ENCODE results near the gene SLC16A10. TPM values are rescaled to one million over a fixed set of nuclear protein-coding genes. Genes with fewer than 3 reads are reported as not detected.
"Not testable (repeated sequence)": the region's sequence is repeated elsewhere in the genome, so short reads cannot be mapped to it uniquely, and the experiment has no call there.

Gene SLC16A10
- polyA plus RNA-seq, 12 donors, result 1.9 to 10.8 (median 6.2) TPM; not detected in 1

GRCh38 chr6:111124406-111124805 is 37.1 kb downstream of the SLC16A10 start:
- DNase-seq, result no peak

DNA sequence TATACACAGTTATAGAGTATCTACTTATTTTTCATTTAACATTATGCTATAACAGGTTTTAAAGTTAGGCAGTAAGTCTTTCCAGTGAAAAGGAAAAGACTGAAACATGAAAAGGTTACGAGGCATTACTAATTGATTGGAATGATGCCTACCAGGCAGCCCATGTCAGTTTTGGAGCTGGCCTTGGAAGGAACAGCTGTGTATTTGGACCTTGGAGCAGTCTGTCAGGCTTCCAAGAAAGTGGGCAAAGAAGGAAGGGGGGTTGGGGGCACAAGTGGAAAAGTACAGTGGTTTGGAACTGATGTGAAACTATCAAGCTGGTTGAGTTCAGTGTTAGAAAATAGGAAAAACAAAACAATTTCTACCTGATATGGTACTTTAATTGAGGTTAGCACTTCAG is 41.7 kb downstream of the SLC16A10 start:
- peak; percentile 52 for DNase-seq

DNA sequence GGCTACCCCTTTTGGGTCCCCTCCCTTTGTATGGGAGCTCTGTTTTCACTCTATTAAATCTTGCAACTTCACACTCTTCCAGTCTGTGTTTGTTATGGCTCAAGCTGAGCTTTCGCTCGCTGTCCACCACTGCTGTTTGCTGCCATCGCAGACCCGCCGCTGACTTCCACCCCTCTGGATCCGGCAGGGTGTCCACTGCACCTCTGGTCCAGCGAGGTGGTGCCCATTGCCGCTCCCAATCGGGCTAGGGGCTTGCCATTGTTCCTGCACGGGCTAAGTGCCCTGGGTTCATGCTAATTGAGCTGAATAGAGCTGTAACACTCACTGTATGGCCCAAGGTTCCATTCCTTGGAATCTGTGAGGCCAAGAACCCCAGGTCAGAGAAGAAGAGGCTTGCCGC is 43.7 kb downstream of the SLC16A10 start:
- not testable (repeated sequence) for DNase-seq

DNA sequence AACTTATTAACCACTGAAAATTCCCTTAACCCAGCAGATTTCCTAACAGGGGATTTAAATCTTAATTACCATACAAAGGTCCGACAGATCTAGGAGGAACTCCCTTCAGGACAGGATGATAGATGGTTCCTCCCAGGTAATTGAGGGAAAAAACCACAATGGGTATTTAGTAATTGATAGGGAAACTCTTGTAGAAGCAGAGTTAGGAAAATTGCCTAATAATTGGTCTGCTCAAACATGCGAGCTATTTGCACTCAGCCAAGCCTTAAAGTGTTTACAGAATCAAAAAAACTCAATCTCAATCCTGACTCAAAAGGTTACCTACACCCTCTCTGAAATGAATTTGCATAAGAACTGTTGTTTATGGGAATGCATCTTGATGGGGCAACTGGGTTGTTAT is 45.4 kb downstream of the SLC16A10 start:
- DNase-seq, result not testable (repeated sequence)

- not testable (repeated sequence) for DNase-seq
Observed at GRCh38 chr6:111134236-111134869, 47.0 kb downstream of the SLC16A10 start.

GRCh38 chr6:111137489-111138093 is 50.3 kb downstream of the SLC16A10 start:
- DNase-seq, result not testable (repeated sequence)

GRCh38 chr6:111147440-111147839 is 60.1 kb downstream of the SLC16A10 start:
- DNase-seq, result no peak

- no peak for DNase-seq
Observed at GRCh38 chr6:111148110-111148509, 60.8 kb downstream of the SLC16A10 start.

- DNase-seq, result no peak
Observed at GRCh38 chr6:111150577-111150976, 63.3 kb downstream of the SLC16A10 start.

GRCh38 chr6:111154981-111155380 is 67.7 kb downstream of the SLC16A10 start:
- no peak for DNase-seq

- DNase-seq, result no peak
Observed at GRCh38 chr6:111157412-111157811, 70.1 kb downstream of the SLC16A10 start.

DNA sequence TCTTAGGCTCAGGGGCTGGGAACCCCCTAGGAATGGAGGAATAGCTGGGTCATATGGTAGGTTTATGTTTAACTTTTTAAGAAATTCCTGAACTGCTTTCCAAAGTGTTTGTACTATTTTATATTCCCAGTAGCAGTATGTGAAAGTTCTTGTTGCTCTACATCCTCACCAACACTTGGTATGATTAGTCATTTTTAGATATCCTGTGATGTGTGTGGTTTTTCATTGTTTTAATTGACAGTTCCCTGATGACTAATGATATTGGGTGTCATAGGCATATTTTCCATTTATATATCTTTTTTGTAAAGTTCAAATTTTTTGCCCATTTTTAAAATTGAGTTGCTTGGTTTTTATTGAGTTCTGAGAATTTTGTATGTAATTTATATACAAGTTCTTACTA is 72.3 kb downstream of the SLC16A10 start:
- no peak for DNase-seq

- no peak for DNase-seq
Observed at GRCh38 chr6:111161650-111162049, 74.3 kb downstream of the SLC16A10 start.

DNA sequence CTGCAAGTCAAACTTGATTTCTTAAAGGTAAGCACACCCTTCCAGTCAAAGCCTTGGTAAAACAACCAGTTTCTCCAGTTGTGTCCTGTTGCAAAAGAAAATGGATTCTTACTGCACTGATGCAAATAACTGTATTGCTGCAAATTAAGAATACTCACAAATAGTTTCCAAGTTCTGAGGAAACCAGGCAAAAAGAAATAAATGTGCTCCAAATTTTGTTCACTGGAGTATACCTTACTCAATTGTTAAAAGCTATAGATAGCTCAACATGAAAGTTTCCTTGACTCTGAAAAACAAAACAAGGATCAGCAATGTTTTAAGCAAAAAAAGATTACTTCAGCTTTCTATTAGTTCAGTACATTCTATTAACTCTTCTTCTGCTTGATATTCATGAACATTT is 75.2 kb downstream of the SLC16A10 start:
- no peak for DNase-seq

DNA sequence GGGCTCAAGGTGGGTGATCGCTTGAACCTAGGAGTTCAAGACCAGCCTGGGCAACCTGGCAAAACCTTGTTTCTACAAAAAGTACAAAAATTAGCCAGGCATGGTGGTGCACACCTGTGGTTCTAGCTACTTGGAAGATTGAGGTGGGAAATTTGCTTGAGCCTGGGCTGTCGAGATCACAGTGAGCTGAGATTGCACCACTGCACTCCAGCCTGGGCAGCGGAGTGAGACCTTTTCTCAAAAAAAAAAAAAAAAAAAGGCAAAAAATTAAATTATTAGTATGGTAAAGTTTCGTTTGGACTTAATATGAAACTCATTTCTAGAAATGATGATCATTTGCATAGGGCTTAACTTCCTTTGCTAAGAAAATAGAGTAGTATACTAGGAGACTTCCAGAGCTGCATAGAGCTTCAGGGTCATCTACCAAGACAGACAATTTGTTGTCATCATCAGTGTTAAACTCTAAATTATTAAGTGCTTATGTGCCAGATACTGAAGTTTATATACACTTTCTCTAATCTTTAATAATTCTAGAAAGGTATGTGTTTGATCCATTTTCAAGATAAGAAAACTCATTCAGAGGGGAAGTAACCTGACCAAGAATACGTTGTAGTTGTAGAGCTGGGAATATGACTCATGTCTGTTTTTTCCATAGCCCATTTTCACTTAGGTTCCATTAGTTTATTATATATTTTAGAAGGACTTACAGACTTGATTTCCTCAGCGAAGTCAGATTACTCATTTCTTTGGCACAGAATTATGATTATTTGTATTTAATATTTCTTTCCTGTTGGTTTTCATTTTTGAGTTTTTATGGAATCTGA is 84.5 kb downstream of the SLC16A10 start:
- DNase-seq, result no peak

DNA sequence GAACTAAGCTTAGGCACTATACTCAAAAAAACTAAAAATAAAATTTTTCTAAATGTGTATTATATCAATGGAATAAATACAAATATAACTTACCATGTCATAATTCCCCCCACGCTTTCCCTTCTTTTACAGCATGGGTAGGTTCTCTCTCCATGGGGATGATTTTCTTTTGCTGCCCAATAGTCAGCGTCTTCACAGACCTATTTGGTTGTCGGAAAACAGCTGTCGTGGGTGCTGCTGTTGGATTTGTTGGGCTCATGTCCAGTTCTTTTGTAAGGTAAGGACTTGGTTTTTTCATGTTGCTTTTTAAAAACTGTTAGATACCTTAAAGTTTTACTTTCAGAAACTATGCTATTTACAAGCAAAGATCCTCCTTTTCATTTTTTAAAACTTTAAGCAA is 85.3 kb downstream of the SLC16A10 start:
- no peak for DNase-seq

DNA sequence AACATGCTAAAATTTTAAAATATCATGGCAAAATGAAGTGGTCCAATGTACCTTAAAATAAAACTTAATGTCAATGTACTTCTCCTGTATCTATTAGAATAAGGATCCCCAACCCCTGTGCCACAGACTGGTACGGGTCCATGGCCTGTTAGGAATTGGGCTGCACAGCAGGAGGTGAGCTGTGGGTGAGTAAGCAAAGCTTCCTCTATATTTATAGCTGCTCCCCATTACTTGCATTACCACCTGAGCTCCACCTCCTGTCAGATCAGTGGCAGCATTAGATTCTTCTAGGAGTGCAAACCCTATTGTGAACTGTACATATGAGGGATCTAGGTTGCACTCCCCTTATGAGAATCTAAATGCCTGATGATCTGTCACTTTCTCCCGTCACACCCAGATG is 86.0 kb downstream of the SLC16A10 start:
- no peak for DNase-seq

DNA sequence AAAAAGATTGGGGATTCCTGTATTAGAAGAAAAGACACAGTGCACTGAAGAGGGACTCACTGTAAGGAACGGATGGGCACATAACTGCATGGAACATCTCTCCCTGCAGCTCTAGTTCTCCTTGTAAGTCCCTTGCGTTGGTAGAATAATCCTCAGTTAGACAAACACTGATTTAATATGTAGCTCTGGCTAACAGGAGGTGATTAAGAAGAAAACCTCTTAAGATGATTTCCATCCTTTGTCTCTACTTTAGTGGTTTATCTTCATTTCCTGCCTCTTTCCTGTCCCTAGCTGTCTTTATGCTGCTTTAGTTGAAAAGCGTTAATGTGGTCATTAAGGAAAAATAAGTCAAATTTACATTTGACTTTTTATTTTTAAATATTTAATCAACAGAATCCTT is 86.6 kb downstream of the SLC16A10 start:
- DNase-seq, result no peak

DNA sequence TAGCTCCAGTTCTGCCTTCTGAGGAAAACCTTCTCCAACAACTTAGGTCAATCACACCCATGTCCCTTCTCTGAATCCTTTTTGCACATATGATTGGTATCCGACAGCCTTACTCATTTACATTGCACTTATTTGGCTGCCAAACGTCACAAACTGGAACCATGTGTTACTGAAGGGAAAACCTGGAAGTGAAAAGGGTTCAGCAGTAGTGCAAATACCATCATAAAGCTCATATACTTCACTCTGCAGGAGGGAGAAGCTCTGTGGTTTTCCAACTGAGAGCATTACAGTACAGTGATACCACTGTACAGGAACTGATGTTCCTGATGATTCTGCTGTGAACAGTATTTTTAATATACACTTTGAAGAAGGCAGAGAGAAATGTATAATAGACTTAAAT is 87.8 kb downstream of the SLC16A10 start:
- DNase-seq, result peak; percentile 4

DNA sequence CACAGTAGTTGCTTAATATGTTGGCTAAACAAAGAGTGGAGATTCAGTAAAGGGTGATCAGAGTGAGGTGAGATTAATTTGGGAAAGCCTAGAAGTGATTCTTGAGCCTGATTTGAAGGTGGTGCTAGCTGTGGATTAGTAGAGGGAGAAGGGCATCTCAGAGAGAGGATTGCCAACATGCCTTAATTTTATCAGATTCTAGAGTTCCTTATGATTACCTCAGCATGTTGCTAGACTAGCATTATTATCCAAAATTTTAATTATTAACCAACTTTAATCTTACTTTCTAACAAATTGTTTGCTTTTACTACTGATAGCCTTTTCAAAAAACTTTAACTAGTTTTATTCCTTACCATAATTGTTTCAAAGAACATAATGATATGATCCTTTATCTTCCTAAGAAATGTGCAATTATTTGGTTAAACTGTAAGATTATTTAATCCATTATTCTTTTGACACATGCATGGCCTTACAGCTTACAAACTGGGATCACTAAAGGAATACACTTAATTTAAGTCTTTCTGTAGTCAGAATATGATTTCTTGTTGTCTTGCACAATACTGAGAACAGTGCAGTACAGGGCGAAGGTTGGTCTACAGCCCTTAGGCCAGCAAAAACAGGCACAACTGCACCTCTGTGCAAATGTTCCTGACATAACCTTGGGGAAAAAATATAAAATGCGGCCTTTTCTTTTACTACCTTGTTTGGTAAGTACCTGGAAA is 88.9 kb downstream of the SLC16A10 start:
- DNase-seq, result no peak

DNA sequence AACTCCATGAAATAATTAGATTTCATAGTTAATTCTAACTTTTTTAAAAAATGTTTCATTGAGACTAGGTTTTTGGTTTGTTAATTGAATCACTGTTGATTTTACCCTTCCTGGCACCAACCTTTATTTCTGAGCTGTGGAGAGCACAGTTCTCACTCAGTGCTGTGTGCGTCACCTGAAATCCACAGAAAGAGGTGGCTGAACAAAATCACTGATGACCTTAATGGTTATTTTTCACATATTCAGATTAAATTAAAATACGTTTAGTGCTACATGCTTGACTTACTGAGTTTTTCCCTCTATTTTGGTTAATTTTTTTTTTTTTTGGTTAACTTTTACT is 89.4 kb downstream of the SLC16A10 start:
- no peak for DNase-seq

DNA sequence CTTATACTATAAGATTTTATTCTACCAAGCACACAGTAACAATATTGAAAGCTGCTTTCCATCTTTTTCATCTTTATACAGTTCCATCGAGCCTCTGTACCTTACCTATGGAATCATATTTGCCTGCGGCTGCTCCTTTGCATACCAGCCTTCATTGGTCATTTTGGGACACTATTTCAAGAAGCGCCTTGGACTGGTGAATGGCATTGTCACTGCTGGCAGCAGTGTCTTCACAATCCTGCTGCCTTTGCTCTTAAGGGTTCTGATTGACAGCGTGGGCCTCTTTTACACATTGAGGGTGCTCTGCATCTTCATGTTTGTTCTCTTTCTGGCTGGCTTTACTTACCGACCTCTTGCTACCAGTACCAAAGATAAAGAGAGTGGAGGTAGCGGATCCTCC is 89.8 kb downstream of the SLC16A10 start:
- DNase-seq, result no peak

Data from muscle of arm (tissue), 12 donors.